Body of pancreas (tissue), 4 donors: Measurements from ENCODE around the gene PACS2.

Experiments
- POLR2A ChIP-seq, 3 donors: fragments of 450-650 bp; IDR thresholded peaks; one replicate each; pipeline ENCODE4 v1.6.1; 2016; ENCODE audit warnings: antibody characterized with exemption in 3 of 3, mild to moderate bottlenecking in 2 of 3
- TF ChIP-seq, protein P1 (sequence below), 7 experiments: fragments of 450-650 bp in 4 of 7; fragments of 200-600 bp in 3 of 7; sonication (generic) in 3 of 7; IDR thresholded peaks; one replicate each; pipeline ENCODE4 v1.5.1; 2016 to 2019; ENCODE audit warnings: antibody characterized with exemption in 7 of 7

DNA sequence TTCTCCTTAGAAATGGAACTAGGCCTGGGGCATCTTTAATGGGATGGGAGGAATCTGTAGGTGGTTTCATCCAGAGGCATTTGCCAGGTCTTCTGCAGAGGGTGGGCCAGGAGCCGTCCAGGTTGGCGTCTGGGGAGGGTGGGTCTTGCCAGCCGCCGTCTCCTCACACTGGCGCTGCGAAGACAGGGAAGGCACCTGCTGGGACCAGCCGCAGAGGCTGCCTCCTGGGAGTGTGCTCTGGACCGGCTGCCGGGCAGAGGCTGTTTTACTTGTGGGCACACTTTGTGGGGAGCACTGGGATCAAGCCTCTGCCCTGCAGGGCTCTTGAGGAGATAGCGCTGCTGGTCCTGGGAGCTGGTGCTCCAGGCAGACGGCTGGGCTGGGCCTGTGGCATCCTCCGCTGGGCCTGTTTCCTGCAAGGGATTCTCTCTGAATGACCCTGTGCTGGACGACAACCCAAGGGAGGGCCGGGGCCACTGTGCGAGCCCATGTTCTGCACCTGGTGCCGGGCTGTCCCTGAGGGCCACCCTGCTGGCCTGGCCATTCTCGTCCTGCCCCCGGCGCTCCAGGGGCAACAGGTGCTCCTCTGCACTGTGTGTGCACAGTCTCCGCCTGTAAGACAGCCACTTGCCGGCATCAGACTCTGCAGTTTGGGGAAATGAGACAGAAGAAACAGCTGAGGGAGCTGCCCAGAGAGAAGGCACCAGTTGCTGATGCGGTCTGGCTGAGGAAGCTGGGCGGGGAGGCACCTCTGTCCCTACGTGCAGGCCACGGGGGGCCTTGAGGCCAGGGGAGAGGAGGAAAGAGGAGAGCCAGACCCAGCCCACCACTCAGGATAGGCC, 73.8 kb downstream of the PACS2 start:
- TF ChIP-seq, protein P1, sequence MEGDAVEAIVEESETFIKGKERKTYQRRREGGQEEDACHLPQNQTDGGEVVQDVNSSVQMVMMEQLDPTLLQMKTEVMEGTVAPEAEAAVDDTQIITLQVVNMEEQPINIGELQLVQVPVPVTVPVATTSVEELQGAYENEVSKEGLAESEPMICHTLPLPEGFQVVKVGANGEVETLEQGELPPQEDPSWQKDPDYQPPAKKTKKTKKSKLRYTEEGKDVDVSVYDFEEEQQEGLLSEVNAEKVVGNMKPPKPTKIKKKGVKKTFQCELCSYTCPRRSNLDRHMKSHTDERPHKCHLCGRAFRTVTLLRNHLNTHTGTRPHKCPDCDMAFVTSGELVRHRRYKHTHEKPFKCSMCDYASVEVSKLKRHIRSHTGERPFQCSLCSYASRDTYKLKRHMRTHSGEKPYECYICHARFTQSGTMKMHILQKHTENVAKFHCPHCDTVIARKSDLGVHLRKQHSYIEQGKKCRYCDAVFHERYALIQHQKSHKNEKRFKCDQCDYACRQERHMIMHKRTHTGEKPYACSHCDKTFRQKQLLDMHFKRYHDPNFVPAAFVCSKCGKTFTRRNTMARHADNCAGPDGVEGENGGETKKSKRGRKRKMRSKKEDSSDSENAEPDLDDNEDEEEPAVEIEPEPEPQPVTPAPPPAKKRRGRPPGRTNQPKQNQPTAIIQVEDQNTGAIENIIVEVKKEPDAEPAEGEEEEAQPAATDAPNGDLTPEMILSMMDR (IDR thresholded peaks at IDR 0.05) = no peak
- TF ChIP-seq POLR2A (IDR thresholded peaks at IDR 0.05) = no peak
